ENCODE results near the gene LMAN1L.

The LMAN1L gene

DNA sequence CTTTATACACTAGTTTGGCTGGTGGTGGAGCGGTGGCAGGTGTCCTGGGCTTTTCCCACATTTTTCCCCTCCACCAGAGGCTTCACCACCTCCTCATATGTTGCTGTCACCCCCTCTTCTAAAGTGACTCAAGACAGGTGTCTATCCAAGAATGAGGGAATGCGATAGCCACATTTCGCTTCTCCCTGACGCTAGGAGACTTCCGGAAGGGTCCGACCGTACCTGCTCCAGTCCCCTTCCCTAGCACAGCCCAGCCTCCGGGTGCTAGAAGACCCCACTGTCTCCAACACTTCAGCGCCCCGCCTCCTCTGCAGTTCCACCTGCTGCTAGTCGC lies 60.0 kb downstream of the LMAN1L start:
- Mint-ChIP-seq H3K27ac (peak overlapping the region; percentile 73 to 89 (median 84)), H3K36me3 (ENCODE audit: low read depth) (peaks cover 14% of the 10 kb centered on the region), H3K4me3 (peak overlapping the region; percentile 91 to 94 (median 91)), H3K9me3 (no peaks in the 10 kb centered on the region), H3K4me1 (peaks cover 37% of the 10 kb centered on the region), H3K27me3 (ENCODE audit: low read depth) (peaks cover 10% of the 10 kb centered on the region)
- TF ChIP-seq, protein P1, sequence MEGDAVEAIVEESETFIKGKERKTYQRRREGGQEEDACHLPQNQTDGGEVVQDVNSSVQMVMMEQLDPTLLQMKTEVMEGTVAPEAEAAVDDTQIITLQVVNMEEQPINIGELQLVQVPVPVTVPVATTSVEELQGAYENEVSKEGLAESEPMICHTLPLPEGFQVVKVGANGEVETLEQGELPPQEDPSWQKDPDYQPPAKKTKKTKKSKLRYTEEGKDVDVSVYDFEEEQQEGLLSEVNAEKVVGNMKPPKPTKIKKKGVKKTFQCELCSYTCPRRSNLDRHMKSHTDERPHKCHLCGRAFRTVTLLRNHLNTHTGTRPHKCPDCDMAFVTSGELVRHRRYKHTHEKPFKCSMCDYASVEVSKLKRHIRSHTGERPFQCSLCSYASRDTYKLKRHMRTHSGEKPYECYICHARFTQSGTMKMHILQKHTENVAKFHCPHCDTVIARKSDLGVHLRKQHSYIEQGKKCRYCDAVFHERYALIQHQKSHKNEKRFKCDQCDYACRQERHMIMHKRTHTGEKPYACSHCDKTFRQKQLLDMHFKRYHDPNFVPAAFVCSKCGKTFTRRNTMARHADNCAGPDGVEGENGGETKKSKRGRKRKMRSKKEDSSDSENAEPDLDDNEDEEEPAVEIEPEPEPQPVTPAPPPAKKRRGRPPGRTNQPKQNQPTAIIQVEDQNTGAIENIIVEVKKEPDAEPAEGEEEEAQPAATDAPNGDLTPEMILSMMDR (IDR thresholded peaks at IDR 0.05; ENCODE audit: unreplicated experiment in 3 of 3) = no peak

DNA sequence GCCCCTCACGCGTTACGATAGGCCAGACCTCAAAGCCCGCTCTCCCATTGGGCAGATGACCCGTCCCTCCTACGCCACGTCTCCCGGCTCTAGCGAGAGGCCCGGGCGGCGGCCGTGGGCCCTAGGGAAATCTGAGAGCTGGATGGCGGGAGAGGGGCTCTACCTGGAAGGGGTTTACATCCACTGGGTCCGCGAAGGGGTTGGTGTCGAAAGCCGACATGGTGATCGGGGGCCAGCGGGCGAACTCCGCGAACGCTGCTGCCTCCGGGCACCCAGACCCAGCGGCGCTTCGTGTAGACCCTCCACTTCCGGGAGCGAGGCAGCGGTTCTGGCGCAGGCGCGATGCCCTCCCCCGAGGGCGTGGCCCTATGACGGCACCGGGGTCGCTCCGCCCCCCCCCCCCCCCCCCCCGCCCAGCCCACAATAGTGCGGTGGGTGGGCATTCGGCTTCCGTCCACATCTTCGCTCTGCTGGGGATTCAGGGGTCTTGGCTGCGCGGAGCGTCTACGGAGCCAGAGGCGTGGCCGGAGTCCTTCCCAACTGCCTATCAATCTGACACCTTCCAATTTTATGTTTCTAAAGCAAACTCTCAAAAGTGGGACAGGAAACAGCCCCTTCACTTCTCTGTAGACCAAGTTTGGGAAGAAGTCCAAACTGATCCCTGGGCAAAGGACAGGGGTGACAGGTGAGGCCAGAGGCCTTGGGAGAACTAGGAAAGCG lies 60.6 kb downstream of the LMAN1L start, which contains the start of gene SCAMP2:
TSS of gene SCAMP2 (minus strand) at position 330 of the 720 bp plus-strand sequence. CDS start at position 220, 110 bp downstream.
- Mint-ChIP-seq H3K9me3 (no peaks in the 10 kb centered on the region), H3K4me1 (peaks cover 31% of the 10 kb centered on the region), H3K4me3 (peak within 1 kb of the TSS; percentile 91 to 94 (median 91)), H3K27ac (peak within 1 kb of the TSS; percentile 73 to 89 (median 84)), H3K36me3 (ENCODE audit: low read depth) (peaks cover 8% of the 10 kb centered on the region), H3K27me3 (ENCODE audit: low read depth) (peaks cover 10% of the 10 kb centered on the region)
- TF ChIP-seq, protein P1 (IDR thresholded peaks at IDR 0.05; ENCODE audit: unreplicated experiment in 3 of 3) = no peak

DNA sequence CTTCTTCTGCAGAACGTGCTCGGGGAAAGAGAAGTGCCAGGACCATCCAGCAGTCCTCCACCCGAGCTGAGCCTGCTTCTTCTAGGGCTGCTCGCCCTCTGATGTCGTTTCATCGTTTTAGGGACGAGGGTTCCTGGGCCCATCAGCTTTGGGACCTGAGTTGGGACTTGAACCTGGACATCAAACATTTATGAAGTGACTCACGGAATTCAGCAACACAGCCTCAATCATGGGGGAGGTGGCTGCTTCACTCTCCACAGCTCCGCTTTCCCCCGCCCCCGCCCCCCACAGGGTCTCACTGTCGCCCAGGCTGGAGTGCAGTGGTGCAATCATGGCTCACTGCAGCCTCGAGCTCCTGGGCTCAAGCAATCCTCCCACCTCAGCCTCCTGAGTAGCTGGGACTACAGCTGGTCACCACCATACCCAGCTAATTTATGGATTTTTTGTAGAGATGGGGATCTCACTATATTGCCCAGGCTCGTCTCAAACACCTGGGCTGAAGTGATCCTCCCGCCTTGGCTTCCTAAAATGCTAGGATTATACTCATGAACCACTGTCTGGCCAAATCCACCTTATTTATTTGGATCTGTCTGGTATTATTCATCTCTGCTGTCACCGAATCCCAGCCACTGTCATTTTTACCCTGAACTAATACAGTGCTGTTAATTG lies 61.3 kb downstream of the LMAN1L start:
- TF ChIP-seq, protein P1 (IDR thresholded peaks at IDR 0.05; ENCODE audit: unreplicated experiment in 3 of 3) = no peak
- Mint-ChIP-seq H3K27me3 (ENCODE audit: low read depth) (peaks cover 10% of the 10 kb centered on the region), H3K4me3 (peak overlapping the region; percentile 91 to 94 (median 91)), H3K4me1 (peaks cover 29% of the 10 kb centered on the region), H3K36me3 (ENCODE audit: low read depth) (peaks cover 4% of the 10 kb centered on the region), H3K9me3 (no peaks in the 10 kb centered on the region), H3K27ac (peak overlapping the region; percentile 73 to 89 (median 84))
